Loucy (cell line): ENCODE results near the gene PFDN1.

Source experiments
- EZH2phosphoT487 ChIP-seq: fragments of 200-600 bp; IDR thresholded peaks from 2 replicates; pipeline ENCODE4 v1.6.1; 2018; ENCODE audit warnings: antibody characterized with exemption, mild to moderate bottlenecking, moderate library complexity, borderline replicate concordance
- TF ChIP-seq, protein P1 (sequence below): fragments of 200-600 bp; sonication (generic); conservative IDR thresholded peaks from 2 replicates; pipeline ENCODE4 v1.5.1; 2014; ENCODE audit warnings: mild to moderate bottlenecking, antibody characterized with exemption, low read length

- TF ChIP-seq, protein P1, sequence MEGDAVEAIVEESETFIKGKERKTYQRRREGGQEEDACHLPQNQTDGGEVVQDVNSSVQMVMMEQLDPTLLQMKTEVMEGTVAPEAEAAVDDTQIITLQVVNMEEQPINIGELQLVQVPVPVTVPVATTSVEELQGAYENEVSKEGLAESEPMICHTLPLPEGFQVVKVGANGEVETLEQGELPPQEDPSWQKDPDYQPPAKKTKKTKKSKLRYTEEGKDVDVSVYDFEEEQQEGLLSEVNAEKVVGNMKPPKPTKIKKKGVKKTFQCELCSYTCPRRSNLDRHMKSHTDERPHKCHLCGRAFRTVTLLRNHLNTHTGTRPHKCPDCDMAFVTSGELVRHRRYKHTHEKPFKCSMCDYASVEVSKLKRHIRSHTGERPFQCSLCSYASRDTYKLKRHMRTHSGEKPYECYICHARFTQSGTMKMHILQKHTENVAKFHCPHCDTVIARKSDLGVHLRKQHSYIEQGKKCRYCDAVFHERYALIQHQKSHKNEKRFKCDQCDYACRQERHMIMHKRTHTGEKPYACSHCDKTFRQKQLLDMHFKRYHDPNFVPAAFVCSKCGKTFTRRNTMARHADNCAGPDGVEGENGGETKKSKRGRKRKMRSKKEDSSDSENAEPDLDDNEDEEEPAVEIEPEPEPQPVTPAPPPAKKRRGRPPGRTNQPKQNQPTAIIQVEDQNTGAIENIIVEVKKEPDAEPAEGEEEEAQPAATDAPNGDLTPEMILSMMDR: no peak
- TF ChIP-seq EZH2phosphoT487: no peak
These were observed 52.5 kb downstream of the PFDN1 start for GRCh38 chr5:140250386-140250785.
